RWPE2 (cell line): ENCODE data around the gene TTC6.

Experiments used
- ATAC-seq: fragments of 200-7000 bp; cut with Tn5 transposase; 3 replicates; pipeline ENCODE4 v1.9.1; 2021; ENCODE audit warnings: low read depth
- DNase-seq: peaks from one replicate; pipeline ENCODE4 v3.0.0-alpha.2; 2020; ENCODE audit warnings: low spot score
- H3K27ac ChIP-seq: fragments of 450-650 bp; 2 replicates; pipeline ENCODE4 v1.5.1; 2017; ENCODE audit warnings: mild to moderate bottlenecking; ENCODE audit not compliant: poor library complexity, severe bottlenecking
- H3K27me3 ChIP-seq: fragments of 250-450 bp; sonication (Bioruptor Pico); 2 replicates; pipeline ENCODE4 v1.5.1; 2021; ENCODE audit warnings: mild to moderate bottlenecking, moderate library complexity; ENCODE audit not compliant: insufficient read depth, poor library complexity, severe bottlenecking
- H3K36me3 ChIP-seq: fragments of 250-450 bp; sonication (Bioruptor Pico); 2 replicates; pipeline ENCODE4 v1.5.1; 2020; ENCODE audit warnings: low read depth, mild to moderate bottlenecking, moderate library complexity
- H3K4me1 ChIP-seq: fragments of 250-450 bp; sonication (Bioruptor Pico); 2 replicates; pipeline ENCODE4 v1.5.1; 2021; ENCODE audit warnings: mild to moderate bottlenecking, moderate library complexity; ENCODE audit not compliant: insufficient read depth, poor library complexity, severe bottlenecking
- H3K4me3 ChIP-seq: fragments of 250-450 bp; sonication (Bioruptor Pico); 2 replicates; pipeline ENCODE4 v1.5.1; 2021; ENCODE audit warnings: mild to moderate bottlenecking, moderate library complexity; ENCODE audit not compliant: severe bottlenecking
- H3K9me3 ChIP-seq: fragments of 250-450 bp; sonication (Bioruptor Pico); 2 replicates; pipeline ENCODE4 v1.5.1; 2021; ENCODE audit warnings: mild to moderate bottlenecking, moderate library complexity; ENCODE audit not compliant: severe bottlenecking
- TF ChIP-seq, protein P1 (sequence below): fragments of 450-650 bp; IDR thresholded peaks from one replicate; pipeline ENCODE4 v1.5.1; 2017; ENCODE audit warnings: mild to moderate bottlenecking, moderate library complexity; ENCODE audit not compliant: poor library complexity, severe bottlenecking

The TTC6 gene

DNA sequence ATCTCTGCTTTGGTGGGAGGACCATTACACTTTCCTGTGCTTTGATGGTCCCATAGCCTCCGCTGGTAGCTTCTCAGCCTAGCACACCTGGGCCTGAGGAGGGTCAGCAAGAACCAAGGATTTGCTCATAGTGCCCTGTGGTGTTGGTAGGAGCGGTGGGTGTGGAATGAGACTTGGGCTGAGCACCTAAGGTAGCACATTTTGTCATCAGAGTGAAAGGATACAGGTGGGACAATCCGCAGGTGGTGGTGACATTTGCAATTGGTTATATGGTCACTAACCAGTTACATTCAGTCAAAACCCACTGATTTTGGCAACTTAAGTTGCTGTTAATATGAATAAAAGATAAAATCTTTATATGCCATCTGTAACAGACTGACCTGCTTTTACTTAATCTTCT lies 46.7 kb downstream of the TTC6 start:
- no peak overlapping the region for H3K4me3 ChIP-seq
- TF ChIP-seq, protein P1, sequence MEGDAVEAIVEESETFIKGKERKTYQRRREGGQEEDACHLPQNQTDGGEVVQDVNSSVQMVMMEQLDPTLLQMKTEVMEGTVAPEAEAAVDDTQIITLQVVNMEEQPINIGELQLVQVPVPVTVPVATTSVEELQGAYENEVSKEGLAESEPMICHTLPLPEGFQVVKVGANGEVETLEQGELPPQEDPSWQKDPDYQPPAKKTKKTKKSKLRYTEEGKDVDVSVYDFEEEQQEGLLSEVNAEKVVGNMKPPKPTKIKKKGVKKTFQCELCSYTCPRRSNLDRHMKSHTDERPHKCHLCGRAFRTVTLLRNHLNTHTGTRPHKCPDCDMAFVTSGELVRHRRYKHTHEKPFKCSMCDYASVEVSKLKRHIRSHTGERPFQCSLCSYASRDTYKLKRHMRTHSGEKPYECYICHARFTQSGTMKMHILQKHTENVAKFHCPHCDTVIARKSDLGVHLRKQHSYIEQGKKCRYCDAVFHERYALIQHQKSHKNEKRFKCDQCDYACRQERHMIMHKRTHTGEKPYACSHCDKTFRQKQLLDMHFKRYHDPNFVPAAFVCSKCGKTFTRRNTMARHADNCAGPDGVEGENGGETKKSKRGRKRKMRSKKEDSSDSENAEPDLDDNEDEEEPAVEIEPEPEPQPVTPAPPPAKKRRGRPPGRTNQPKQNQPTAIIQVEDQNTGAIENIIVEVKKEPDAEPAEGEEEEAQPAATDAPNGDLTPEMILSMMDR = no peak
- H3K36me3 ChIP-seq = no peaks in the 10 kb centered on the region
- H3K4me1 ChIP-seq = no peaks in the 10 kb centered on the region
- H3K27me3 ChIP-seq = no peaks in the 10 kb centered on the region
- no peak overlapping the region for H3K27ac ChIP-seq
- DNase-seq (no peak), ATAC-seq (no peak)
- H3K9me3 ChIP-seq = no peaks in the 10 kb centered on the region

DNA sequence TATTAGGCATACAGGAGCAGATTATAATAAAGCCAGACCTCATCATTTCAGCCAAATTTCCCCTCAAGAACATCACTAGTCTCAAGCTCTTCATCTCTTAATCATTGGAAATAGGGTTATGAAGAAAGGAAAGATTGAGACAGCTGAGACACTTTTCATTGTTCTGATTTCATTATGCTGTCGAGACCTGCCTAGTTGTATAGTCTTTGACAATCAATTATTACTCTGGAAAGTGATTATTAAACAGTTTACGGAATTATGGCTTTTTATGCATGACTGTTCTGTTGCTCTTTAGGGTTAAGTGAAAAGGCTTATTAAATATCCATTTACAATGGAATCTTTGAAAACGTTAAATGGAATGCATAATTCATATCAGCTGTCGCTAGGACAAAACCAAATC lies 48.3 kb downstream of the TTC6 start:
- ATAC-seq (no peak), DNase-seq (no peak)
- Histone ChIP-seq H3K9me3 (no peaks in the 10 kb centered on the region), H3K36me3 (no peaks in the 10 kb centered on the region), H3K4me3 (no peak overlapping the region), H3K27me3 (no peaks in the 10 kb centered on the region), H3K27ac (no peak overlapping the region), H3K4me1 (no peaks in the 10 kb centered on the region)
- TF ChIP-seq, protein P1 = no peak
